ENCODE results near the gene SLC27A5.
A peak's percentile ranks its signal among the peaks of the same experiment; 100 is the strongest.
"Not testable (repeated sequence)": the region's sequence is repeated elsewhere in the genome, so short reads cannot be mapped to it uniquely, and the experiment has no call there.

The SLC27A5 gene

GRCh38 chr19:58551123-58551497, 39.3 kb upstream of the SLC27A5 start:
- no peak for DNase-seq (ENCODE audit: low read depth in 2 of 3, low spot score in 1 of 3)

GRCh38 chr19:58550362-58551122, 38.8 kb upstream of the SLC27A5 start:
- DNase-seq (ENCODE audit: low read depth in 2 of 3, low spot score in 1 of 3) = no peak

GRCh38 chr19:58549664-58550361, 38.0 kb upstream of the SLC27A5 start:
- DNase-seq (ENCODE audit: low read depth in 2 of 3, low spot score in 1 of 3) = no peak

GRCh38 chr19:58548859-58549663, 37.3 kb upstream of the SLC27A5 start:
- no peak for DNase-seq (ENCODE audit: low read depth in 2 of 3, low spot score in 1 of 3)

GRCh38 chr19:58547323-58548312, 35.8 kb upstream of the SLC27A5 start:
- no peak for DNase-seq (ENCODE audit: low read depth in 2 of 3, low spot score in 1 of 3)

GRCh38 chr19:58546019-58546530, 34.3 kb upstream of the SLC27A5 start:
- no peak for DNase-seq (ENCODE audit: low read depth in 2 of 3, low spot score in 1 of 3)

- DNase-seq (ENCODE audit: low read depth in 2 of 3, low spot score in 1 of 3) = no peak
Measured at GRCh38 chr19:58545286-58546018, 33.7 kb upstream of the SLC27A5 start.

GRCh38 chr19:58544591-58545285, 32.9 kb upstream of the SLC27A5 start:
- DNase-seq (ENCODE audit: low read depth in 2 of 3, low spot score in 1 of 3) = peak in 1 of 3 donors; percentile 65

- DNase-seq (ENCODE audit: low read depth in 2 of 3, low spot score in 1 of 3) = peak; percentile 100
Measured at GRCh38 chr19:58543826-58544590, 32.2 kb upstream of the SLC27A5 start, which contains the start of gene TRIM28. Gene TRIM28 (plus strand): TSS chr19:58544064. CDS start chr19:58544758, 694 bp downstream.

- DNase-seq (ENCODE audit: low read depth in 2 of 3, low spot score in 1 of 3) = not testable (repeated sequence)
Measured at GRCh38 chr19:58542641-58543372, 31.0 kb upstream of the SLC27A5 start.

- DNase-seq (ENCODE audit: low read depth in 2 of 3, low spot score in 1 of 3) = not testable (repeated sequence)
Measured at GRCh38 chr19:58539169-58539559, 27.4 kb upstream of the SLC27A5 start.

- no peak for DNase-seq (ENCODE audit: low read depth in 2 of 3, low spot score in 1 of 3)
Measured at GRCh38 chr19:58538257-58539168, 26.7 kb upstream of the SLC27A5 start.

- DNase-seq (ENCODE audit: low read depth in 2 of 3, low spot score in 1 of 3) = no peak
Measured at GRCh38 chr19:58536852-58537798, 25.3 kb upstream of the SLC27A5 start.

GRCh38 chr19:58535857-58536256, 24.1 kb upstream of the SLC27A5 start:
- DNase-seq (ENCODE audit: low read depth in 2 of 3, low spot score in 1 of 3) = no peak

Data from stimulated activated CD4-positive, alpha-beta T cell treated with anti-CD3 and anti-CD28 coated beads, Interleukin-12 subunit alpha, Interleukin-12 subunit beta, amount 100 ng/mL, for 48 hours (primary cell).